SH-SY5Y (cell line): ENCODE measurements around the gene ZNF747.

Experiments
- GATA2 ChIP-seq: IDR thresholded peaks from 2 replicates; pipeline ENCODE4 v1.6.1; 2011; ENCODE audit warnings: mild to moderate bottlenecking, low read depth, low read length
- GATA3 ChIP-seq: IDR thresholded peaks from 2 replicates; pipeline ENCODE4 v1.6.1; 2011; ENCODE audit warnings: low read depth, mild to moderate bottlenecking, low read length, moderate library complexity

The ZNF747 gene

DNA sequence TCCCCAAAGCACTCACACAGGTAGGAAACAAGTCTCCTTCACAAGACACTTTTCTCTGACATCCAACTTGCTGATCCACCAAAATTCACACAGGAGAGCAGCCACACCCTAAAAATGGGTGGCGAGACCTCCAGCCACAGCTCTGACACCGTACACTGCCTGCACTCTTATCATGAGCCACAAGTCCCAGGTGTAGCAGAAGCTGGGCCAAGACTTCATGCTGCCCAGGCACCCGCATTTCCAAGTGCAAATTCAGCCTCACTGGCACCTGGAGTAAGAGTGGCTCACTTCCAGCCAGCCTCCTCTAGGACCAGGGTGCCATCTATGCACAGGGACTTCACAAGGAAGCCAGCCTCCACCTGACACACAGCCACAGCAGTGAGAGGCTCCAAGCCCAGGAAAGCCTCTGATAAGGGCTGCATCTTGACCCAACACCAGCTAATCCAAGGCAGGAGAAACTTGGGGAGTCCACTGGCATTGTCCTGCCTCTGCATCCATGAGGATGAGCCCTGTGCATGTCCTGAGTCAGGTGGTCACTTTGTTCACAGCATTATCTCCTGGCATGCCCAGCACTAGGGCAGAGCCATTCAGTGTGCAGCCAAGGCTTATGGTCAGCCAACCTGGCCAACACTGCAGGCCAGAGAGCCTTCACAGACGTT is 5.7 kb downstream of the ZNF747 start:
- TF ChIP-seq GATA2 (no peak), GATA3 (no peak)

DNA sequence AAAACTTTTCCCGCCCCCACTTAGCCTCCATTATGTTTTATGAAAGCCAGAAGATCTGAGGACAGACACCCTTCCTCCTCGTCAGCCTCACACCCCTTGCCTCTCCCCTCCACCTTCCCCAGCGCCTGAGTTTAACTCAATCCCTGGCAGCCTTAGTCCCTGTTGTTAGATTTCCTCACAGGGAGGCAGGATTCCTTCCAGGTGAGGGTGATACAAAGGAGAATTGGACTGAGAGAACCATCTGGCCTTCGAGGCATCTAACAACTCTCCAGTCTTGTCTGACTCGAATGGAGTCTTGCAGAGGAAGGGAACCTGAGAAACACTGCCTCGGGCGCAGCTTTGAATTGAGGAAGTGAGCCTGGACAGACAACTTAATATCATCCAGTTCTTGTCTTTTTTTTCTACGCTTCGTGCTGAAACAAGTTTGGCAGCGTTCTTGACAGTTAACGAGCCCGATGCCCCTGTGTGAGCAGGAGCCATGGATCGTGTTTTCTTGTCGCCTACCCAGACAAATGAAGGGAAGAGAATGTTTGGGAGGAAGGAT is 7.0 kb downstream of the ZNF747 start:
- TF ChIP-seq GATA3 (no peak), GATA2 (no peak)

DNA sequence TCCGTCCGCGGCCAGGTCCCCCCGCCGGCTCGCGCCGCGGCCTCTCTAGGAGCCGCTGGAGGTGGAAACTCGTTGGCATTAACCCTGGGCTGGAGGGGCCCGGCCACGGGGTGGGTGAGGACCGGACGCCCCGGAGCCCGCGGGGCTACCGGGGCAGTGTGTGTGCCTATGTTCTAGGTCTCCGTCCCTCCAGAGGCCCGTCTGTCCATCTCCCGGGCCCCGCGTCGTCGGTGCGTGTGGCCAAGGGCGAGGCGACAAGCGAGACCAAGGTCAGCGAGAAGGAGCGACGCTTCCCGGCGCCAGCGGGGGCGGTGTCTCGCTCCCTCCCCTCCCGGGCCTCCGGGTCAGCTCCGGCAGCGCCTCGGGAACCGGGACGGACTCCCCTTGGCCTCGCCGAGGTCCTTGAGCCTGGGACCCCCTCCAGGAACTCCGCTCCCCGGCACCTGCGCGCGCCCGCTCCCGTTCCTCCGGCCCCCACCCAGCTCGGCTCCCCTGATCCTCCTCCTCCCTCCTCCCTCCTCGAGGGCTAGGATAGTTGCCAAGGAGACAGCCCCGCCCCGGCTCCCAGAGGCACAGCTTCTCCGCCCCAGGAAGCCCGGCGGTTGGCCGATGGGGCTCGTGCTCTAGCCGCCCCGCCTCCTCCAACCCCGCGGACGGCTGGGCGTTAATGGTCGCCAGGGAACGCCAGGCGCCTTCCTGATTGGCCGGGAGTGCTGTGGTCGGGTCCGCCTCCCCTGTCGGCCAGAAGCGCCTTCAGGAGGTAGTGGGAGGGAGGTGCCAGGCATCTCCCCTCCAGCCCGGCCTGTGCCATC is 7.6 kb downstream of the ZNF747 start:
- peak; percentile 38; the same call in 1 of the 2 replicates for TF ChIP-seq GATA2
- TF ChIP-seq GATA3: no peak

DNA sequence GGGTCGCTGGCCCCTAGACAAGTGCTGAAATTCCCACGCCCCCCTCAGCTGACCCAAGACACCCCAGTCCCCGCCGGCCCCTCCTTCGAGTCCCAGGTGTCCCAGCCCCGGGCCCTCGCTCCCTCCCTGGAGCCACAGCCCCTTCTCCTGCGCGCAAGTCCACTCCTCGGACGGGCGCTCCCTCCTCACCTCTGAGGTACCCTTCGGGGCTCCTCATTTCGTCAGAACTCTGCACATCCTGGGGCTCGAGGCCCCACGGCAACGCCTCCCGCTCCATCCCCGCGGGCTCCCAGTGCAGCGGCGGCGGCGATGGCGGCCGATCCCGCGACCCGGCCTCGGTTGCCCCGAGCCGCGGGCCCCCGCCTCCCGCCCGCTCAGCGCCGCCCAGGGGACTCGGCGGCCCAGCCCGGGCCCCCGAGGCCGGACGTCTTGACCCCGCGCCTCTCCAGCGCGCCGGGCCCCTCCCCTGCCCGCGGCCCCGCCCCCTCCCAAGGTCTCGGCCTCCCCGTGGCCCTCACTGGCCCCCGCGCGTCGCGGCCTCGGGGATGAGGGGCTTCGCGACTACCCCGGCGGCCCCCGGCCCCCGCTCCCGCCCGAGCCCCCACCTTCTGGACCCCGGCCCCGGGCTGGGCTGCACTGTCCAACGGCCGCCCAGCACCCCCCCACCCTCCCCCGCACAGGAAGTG is 8.4 kb downstream of the ZNF747 start, which contains the start of gene ZNF768:
ZNF768 (minus strand) TSS at position 430 of the 686 bp plus-strand sequence; CDS start at position 277, 153 bp downstream.
- no peak for TF ChIP-seq GATA2
- no peak for TF ChIP-seq GATA3

DNA sequence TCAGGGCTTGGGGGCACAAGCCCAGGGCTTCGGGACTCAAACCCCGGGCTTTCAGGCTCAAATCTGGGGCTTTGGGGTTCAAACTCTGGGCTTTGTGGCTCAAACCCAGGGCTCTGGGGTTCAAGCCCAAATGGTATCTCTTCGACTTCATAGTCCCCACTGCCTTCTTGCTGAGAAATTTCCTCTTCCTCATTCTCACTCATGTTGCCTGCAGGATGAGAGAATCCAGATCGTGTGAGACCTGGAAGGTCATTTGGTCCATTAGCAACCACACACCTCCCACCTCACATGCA is 8.9 kb downstream of the ZNF747 start:
- TF ChIP-seq GATA2: no peak
- no peak for TF ChIP-seq GATA3

DNA sequence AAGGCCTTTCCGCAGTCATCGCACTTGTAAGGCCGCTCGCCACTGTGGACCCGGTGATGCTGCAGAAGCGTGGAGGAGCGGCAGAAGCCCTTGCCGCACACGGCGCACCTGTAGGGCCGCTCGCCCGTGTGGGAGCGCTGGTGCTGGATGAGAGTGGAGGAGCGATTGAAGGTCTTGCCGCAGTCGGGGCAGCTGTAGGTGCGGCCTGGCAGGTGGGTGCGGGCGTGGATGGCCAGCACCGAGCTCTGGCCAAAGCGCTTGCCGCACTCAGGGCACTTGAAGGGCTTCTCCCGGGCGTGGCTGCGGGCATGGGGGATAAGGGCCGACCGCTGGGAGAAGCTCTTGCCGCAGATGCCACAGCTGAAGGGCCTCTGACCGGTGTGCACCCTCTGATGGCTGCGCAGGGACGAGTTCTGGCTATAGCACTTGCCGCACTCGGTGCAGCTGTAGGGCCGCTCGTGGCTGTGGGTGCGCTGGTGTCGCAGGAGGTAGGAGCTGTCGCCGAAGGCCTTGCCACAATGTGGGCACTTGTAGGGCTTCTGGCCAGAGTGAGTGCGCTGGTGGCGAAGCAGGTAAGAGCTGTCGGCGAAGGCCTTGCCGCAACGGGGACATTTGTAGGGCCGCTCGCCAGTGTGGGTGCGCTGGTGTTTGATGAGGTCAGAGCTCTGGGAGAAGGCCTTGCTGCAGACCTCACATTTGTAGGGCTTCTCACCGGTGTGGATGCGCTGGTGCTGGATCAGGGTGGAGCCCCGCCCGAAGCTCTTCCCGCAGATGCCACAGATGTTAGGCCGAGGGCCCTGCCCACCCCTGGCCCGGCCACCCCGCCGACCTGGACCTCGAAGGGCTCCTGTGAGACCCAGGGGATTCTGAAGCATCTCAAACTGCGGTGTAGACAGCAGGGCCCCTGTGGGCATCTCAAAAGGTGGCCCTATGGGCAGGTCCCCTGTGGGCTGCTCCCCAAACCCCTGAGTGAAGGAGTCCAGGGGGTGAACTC is 9.8 kb downstream of the ZNF747 start:
- no peak for TF ChIP-seq GATA2
- TF ChIP-seq GATA3: no peak

DNA sequence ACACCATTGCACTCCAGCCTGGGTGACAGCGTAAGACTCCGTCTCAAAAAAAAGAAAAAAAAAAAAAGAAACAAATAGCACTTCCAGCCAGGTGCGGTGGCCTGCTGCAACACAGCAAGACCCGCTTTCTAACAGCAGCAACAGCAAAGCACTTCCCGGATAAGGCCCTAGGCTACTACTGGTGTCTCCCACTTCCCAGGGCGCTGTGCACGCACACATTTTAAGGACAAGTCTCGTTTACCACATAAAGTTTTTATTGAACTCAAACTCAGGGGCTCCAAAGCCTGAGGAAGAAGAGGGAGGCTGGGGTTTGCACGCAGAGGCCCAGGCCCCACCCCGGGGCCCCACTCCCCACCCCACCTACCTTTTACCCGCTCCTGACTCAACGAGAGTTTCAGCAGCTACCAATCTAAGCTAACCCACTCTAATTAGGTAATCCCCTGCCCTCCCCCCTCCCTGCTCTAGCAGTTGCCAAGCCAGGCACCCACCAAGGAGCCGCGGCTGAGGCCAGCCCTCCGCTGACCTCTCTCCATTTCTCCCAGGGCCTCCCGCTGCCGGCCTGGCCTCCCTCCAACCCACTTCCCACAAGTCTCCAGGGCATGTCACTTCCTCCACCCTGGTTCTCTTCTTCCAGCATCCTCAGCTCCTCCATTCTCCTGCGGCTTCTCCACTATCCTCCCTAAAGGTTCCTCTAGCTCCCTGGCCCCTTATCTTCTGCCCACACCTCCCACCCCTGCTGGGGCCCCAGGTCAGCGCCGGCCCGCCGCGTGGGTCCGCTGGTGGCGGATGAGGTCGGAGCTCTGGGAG is 10.7 kb downstream of the ZNF747 start:
- TF ChIP-seq GATA2 (no peak), GATA3 (no peak)

DNA sequence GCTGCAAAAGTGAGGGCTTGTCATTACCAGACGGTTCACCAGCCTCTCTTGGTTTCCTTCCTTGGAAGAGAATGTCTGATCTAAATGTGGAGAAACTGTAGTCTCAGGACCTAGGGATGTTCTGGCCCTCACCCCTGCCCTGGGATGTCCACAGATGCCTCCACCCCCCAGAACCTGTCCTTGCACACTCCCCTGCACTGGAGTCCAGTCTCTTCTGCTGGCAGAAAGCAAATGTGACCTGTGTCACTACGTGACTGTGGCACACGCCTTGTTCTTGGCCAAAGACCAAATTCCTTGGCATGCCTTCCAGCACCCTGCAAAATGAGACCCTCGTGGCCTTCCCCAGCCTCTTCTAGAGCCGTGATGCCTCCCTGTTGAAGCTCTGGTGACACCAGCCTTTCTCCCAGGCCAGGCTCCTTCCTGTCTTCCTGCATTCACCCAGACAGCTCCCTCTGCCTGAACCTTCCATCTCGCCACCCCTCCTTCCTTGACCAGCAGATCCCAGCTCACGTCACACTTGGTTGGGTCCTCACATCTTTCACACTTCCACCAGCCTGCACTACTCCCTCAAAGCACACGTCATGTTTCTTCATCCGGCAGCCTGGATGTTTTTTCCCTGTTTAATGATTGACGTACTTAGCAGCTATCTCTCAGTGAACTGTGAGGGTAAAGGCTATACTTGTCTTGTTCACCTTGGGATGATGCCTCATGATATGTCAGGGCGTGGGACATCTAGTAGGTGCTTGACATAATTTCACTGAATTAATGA is 12.6 kb downstream of the ZNF747 start:
- no peak for TF ChIP-seq GATA3
- no peak for TF ChIP-seq GATA2

DNA sequence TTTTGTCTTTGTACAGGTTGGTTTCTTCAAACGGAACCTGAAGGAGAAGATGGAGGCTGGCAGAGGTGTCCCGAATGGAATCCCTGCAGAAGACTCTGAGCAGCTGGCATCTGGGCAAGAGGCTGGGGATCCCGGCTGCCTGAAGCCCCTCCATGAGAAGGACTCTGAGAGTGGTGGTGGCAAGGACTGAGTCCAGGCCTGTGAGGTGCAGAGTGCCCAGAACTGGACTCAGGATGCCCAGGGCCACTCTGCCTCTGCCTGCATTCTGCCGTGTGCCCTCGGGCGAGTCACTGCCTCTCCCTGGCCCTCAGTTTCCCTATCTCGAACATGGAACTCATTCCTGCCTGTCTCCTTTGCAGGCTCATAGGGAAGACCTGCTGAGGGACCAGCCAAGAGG is 13.2 kb downstream of the ZNF747 start:
- no peak for TF ChIP-seq GATA3
- no peak for TF ChIP-seq GATA2

DNA sequence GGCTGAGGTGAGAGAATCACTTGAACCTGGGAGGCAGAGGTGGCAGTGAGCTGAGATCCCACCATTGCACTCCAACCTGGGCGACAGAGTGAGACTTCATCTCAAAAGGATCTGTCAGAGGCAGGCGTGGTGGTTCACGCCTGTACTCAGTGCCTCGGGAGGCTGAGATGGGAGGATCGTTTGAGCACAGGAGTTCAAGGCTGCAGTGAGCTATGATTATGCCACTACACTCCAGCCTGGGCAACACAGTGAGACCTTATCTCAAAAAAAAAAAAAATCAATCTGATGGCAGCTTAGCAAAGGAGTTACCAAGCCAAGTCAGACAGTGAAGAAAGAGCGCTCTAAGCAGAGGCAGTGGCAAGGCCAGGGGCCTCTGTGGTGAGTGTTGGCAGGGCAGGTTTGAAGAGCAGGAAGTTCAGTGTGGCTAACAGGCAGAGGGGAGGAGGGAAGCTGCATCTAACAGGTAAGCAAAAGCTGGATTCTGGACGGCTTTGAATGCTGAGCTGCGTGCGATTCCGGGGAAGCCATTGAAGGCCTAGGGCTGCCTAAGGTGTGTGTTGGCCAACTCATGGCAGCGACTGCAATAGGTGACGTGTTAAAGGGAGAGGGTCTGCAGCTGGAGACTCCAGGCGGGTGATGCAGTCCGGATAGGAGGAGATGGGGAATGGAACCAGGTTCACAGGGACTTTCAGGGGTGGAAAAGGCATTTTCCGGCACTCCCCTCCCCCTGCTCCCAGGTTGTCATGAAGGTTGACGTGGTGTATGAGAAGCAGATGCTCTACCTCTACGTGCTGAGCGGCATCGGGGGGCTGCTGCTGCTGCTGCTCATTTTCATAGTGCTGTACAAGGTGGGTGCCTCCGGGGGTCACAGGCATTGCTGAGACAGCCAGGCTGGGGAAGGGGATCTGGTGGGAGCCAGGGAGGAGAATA is 15.3 kb downstream of the ZNF747 start:
- TF ChIP-seq GATA3: no peak
- TF ChIP-seq GATA2: no peak

DNA sequence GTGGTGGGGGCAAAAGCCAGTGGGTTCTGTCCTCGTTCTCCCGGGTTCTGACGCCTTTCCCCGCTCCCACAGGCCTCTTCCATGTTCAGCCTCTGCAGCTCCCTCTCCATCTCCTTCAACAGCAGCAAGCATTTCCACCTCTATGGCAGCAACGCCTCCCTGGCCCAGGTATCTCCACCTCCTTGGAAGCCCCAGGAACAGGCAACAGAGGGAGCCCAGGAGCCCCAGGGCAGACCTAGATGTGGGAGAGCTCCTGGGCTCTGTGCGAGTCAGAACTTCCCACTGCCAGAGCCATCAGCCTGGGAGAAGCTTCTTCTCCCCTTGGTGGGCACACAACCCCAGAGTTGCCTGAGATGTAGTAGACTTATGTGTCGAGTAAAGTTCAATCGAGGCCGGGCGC is 16.1 kb downstream of the ZNF747 start:
- TF ChIP-seq GATA3: no peak

DNA sequence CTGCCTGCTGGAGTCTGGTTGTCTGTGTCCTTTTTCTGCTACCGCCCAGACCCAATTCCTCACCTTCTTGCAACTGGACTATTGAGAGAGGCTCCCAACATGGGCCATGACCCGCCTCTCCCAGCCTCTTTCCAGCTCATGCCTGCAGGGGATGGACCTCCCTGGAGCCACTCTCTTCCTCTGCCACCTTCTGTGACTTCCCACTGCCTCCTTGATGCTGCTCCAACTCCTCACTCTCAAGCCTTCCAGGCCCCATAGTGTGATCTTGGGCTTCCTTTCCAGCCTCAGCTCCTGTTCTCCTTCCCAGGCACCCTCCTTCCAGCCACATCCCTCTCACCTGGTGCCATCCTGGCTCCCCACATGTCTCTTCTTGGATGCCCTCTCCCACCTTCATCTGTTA is 19.4 kb downstream of the ZNF747 start:
- TF ChIP-seq GATA2: no peak
- no peak for TF ChIP-seq GATA3
